Right lobe of liver (tissue), 4 donors: ENCODE results near the gene OR2J2.

Source experiments
- POLR2A ChIP-seq: fragments of 450-650 bp; IDR thresholded peaks from one replicate; pipeline ENCODE4 v1.6.1; 2017; ENCODE audit warnings: antibody characterized with exemption, mild to moderate bottlenecking
- TF ChIP-seq, protein P1 (sequence below), 4 donors: fragments of 200-600 bp in 3 of 4; fragments of 450-650 bp in 1 of 4; IDR thresholded peaks; one replicate each; pipeline versions ENCODE4 v1.5.1 to v1.8.0; 2016 to 2022; ENCODE audit warnings: antibody characterized with exemption in 4 of 4, mild to moderate bottlenecking in 2 of 4
- donor health status: DM: no; HTN: no; CAD: no.
- donor health status: DM: no; HTN: no; CAD: no.
- donor health status: DM: no; HTN: yes; CAD: no.

- TF ChIP-seq POLR2A = no peak
- TF ChIP-seq, protein P1, sequence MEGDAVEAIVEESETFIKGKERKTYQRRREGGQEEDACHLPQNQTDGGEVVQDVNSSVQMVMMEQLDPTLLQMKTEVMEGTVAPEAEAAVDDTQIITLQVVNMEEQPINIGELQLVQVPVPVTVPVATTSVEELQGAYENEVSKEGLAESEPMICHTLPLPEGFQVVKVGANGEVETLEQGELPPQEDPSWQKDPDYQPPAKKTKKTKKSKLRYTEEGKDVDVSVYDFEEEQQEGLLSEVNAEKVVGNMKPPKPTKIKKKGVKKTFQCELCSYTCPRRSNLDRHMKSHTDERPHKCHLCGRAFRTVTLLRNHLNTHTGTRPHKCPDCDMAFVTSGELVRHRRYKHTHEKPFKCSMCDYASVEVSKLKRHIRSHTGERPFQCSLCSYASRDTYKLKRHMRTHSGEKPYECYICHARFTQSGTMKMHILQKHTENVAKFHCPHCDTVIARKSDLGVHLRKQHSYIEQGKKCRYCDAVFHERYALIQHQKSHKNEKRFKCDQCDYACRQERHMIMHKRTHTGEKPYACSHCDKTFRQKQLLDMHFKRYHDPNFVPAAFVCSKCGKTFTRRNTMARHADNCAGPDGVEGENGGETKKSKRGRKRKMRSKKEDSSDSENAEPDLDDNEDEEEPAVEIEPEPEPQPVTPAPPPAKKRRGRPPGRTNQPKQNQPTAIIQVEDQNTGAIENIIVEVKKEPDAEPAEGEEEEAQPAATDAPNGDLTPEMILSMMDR (IDR thresholded peaks at IDR 0.05) = no peak
Observed at GRCh38 chr6:29146179-29146578, 24.5 kb upstream of the OR2J2 start.
